ENCODE data around the gene TGM2. TPM values are rescaled to one million over a fixed set of nuclear protein-coding genes. Genes with fewer than 3 reads are reported as not detected.

The TGM2 gene
- total RNA-seq, 4 donors from 2014 or later, result 2.8 to 33.2 (median 11.5) TPM

GRCh38 chr20:38131588-38132121 is 33.4 kb downstream of the TGM2 start:
- H3K4me3 ChIP-seq, result no peak overlapping the region
- peaks cover 5 to 27% (median 5%) of the 10 kb centered on the region in 3 donors for H3K4me1 ChIP-seq
- intact Hi-C loops (cut with DNase I), result no loop called here
- TF ChIP-seq POLR2A (IDR thresholded peaks at IDR 0.05), result no peak
- no peak for TF ChIP-seq CTCF (IDR thresholded peaks at IDR 0.05)
- no peaks in the 10 kb centered on the region for H3K9me3 ChIP-seq
- H3K27ac ChIP-seq, result peak overlapping the region in 1 of 4 donors; percentile 9
- no peak for DNase-seq
- H3K27me3 ChIP-seq, result peaks cover 0 to 7% (median 0%) of the 10 kb centered on the region in 4 donors
- WGBS, 2 donors, result 48 to 66% methylated on average over 2 of the region's 3 CpGs
- H3K36me3 ChIP-seq, result peaks cover 0 to 24% (median 0%) of the 10 kb centered on the region in 3 donors

GRCh38 chr20:38130687-38131587 is 34.1 kb downstream of the TGM2 start:
- peaks cover 0 to 7% (median 0%) of the 10 kb centered on the region in 4 donors for H3K27me3 ChIP-seq
- H3K36me3 ChIP-seq, result peaks cover 0 to 24% (median 0%) of the 10 kb centered on the region in 3 donors
- no peak for DNase-seq
- WGBS, 2 donors, result 80 to 87% methylated on average over 6 to 14 of the region's 19 CpGs
- H3K4me1 ChIP-seq, result peaks cover 6 to 34% (median 12%) of the 10 kb centered on the region in 3 donors
- no peaks in the 10 kb centered on the region for H3K9me3 ChIP-seq
- intact Hi-C loops (cut with DNase I), result no loop called here
- TF ChIP-seq POLR2A (IDR thresholded peaks at IDR 0.05) (no peak), CTCF (IDR thresholded peaks at IDR 0.05) (no peak)
- H3K27ac ChIP-seq, result no peak overlapping the region
- H3K4me3 ChIP-seq, result no peak overlapping the region

GRCh38 chr20:38129893-38130609 is 35.0 kb downstream of the TGM2 start:
- H3K27me3 ChIP-seq, result peaks cover 0 to 7% (median 0%) of the 10 kb centered on the region in 4 donors
- TF ChIP-seq CTCF (IDR thresholded peaks at IDR 0.05), result no peak
- intact Hi-C loops (cut with DNase I), result no loop called here
- H3K4me1 ChIP-seq, result peaks cover 6 to 43% (median 15%) of the 10 kb centered on the region in 3 donors
- H3K4me3 ChIP-seq, result no peak overlapping the region
- H3K27ac ChIP-seq, result peak overlapping the region in 1 of 4 donors; percentile 14
- no peaks in the 10 kb centered on the region for H3K9me3 ChIP-seq
- no peak for DNase-seq
- H3K36me3 ChIP-seq, result peaks cover 0 to 24% (median 0%) of the 10 kb centered on the region in 3 donors
- 81 to 87% methylated on average over 6 to 7 of the region's 15 CpGs for WGBS, 2 donors

DNA sequence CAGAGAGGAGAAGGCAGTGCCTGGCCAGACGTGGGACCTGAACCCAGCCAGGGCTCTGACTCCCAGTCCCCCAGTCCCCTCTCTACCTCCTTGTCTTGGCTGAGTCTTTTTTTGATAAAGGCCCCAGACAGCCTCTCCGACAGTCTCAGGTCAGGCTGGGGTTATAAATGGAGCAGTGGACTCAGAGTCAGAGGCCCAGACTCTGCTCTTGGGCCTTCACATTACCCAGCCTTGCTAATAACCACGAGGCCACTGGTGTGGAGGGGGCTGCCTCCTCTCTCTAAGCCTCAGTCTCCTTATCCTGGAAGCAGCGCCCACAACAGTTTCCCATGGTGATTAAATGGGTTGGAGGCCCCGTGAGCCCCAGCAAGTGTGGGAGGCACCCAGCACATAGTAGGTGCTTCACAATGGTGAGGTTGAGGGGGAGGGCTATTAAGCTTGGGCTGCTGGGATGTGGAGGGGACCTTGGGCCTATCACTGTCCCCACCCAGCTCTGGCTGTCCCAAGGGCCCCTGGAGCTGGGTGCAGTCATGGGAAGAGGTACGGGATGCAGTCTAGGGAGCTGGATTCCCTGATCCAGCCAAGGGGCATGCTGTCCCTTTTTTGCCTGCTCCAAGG is 35.7 kb downstream of the TGM2 start:
- TF ChIP-seq CTCF (IDR thresholded peaks at IDR 0.05) (no peak), POLR2A (IDR thresholded peaks at IDR 0.05) (no peak)
- intact Hi-C loops (cut with DNase I), result no loop called here
- no peak for DNase-seq
- WGBS, 2 donors, result 81 to 86% methylated on average over 2 of the region's 6 CpGs
- Histone ChIP-seq H3K36me3 (peaks cover 0 to 24% (median 0%) of the 10 kb centered on the region in 3 donors), H3K27ac (peak overlapping the region in 1 of 4 donors; percentile 14), H3K4me3 (no peak overlapping the region), H3K27me3 (peaks cover 0 to 7% (median 0%) of the 10 kb centered on the region in 4 donors), H3K9me3 (no peaks in the 10 kb centered on the region), H3K4me1 (peaks cover 6 to 39% (median 15%) of the 10 kb centered on the region in 3 donors)

Data from esophagus squamous epithelium (tissue), 5 donors.